Endothelial cell of umbilical vein (primary cell): ENCODE results near the gene CCNY. TPM values are rescaled to one million over a fixed set of nuclear protein-coding genes. Genes with fewer than 3 reads are reported as not detected.

Experiments used
- BruUV-seq: library from RNA; stranded (reverse); fragments of 400-500 nt; replicated peaks from 2 replicates; lab custom pipeline; 2021; lab: Mats Ljungman, UMichigan
- CTCF ChIA-PET: fragments of 300-600, 350-600 bp; sonication (Branson Sonifier 250); formaldehyde crosslinking; loops from one replicate; lab custom pipeline; 2021; ENCODE audit warnings: antibody characterized with exemption, inconsistent platforms; lab: Charles Lee
- POLR2A ChIA-PET: fragments of 300-600, 350-600 bp; sonication (Branson Sonifier 250); formaldehyde crosslinking; loops from one replicate; lab custom pipeline; 2021; ENCODE audit warnings: antibody characterized with exemption, inconsistent platforms; lab: Charles Lee
- DNase-seq: peaks from one replicate; pipeline ENCODE4 v3.0.0-alpha.2; 2011; ENCODE audit warnings: low read depth, low spot score
- FAIRE-seq: peaks from 2 replicates; lab custom pipeline; 2011; peaks lifted over from hg19 to GRCh38; lab: Jason Lieb, UNC
- H2AFZ ChIP-seq: 2 replicates; pipeline ENCODE4 v1.6.0; 2012; ENCODE audit warnings: low read depth, low read length, control low read depth, inconsistent platforms
- H3K27ac ChIP-seq: 2 replicates; pipeline ENCODE4 v1.5.1; 2011; ENCODE audit warnings: low read depth, mild to moderate bottlenecking, control low read depth, low read length, moderate library complexity; ENCODE audit not compliant: insufficient read depth
- H3K27me3 ChIP-seq, 2 experiments: 2 replicates each; pipeline versions ENCODE4 v1.6.0 to v1.6.1; 2011; ENCODE audit warnings: low read length in 2 of 2, mixed read lengths in 1 of 2; ENCODE audit not compliant: control insufficient read depth in 2 of 2, insufficient read depth in 2 of 2
- H3K36me3 ChIP-seq, 2 experiments: 2 replicates in 1 of 2; 3 replicates in 1 of 2; pipeline ENCODE4 v1.5.1; 2011; ENCODE audit warnings: low read length in 2 of 2, mild to moderate bottlenecking in 1 of 2, moderate library complexity in 1 of 2; ENCODE audit not compliant: control insufficient read depth in 2 of 2, insufficient read depth in 2 of 2; ENCODE audit errors: extremely low read depth in 1 of 2
- H3K4me1 ChIP-seq: 3 replicates; pipeline ENCODE4 v1.5.1; 2011; ENCODE audit warnings: mild to moderate bottlenecking, low read length; ENCODE audit not compliant: control insufficient read depth, insufficient read depth; ENCODE audit errors: extremely low read depth
- H3K4me2 ChIP-seq: 2 replicates; pipeline ENCODE4 v1.6.1; 2011; ENCODE audit warnings: low read length, control low read depth, mixed read lengths; ENCODE audit not compliant: insufficient read depth
- H3K4me3 ChIP-seq, 3 experiments: fragments of 200-600 bp in 1 of 3; sonication (generic), shearing (Covaris generic) in 1 of 3; replicated peaks in 1 of 3; 2 replicates each; pipeline ENCODE4 v1.5.1; 2011 to 2016; ENCODE audit warnings: control low read depth in 3 of 3, low read length in 3 of 3, mild to moderate bottlenecking in 2 of 3, inconsistent platforms in 1 of 3, low read depth in 1 of 3, moderate library complexity in 1 of 3; ENCODE audit not compliant: insufficient read depth in 1 of 3
- H3K79me2 ChIP-seq: 2 replicates; pipeline ENCODE4 v1.6.0; 2012; ENCODE audit warnings: low read length, inconsistent platforms; ENCODE audit not compliant: control insufficient read depth, insufficient read depth
- H3K9ac ChIP-seq: replicated peaks from 2 replicates; pipeline ENCODE3; 2011; ENCODE audit warnings: low read length, control low read depth; ENCODE audit not compliant: insufficient read depth; ENCODE audit errors: extremely low read depth
- H3K9me1 ChIP-seq: replicated peaks from 3 replicates; pipeline ENCODE4 v1.6.0; 2011; ENCODE audit warnings: mild to moderate bottlenecking, low read length; ENCODE audit not compliant: control insufficient read depth, insufficient read depth; ENCODE audit errors: extremely low read depth
- H3K9me3 ChIP-seq: replicated peaks from 2 replicates; pipeline ENCODE4 v1.5.1; 2012; ENCODE audit warnings: low read length, inconsistent platforms; ENCODE audit not compliant: control insufficient read depth, insufficient read depth
- H4K20me1 ChIP-seq: replicated peaks from 2 replicates; pipeline ENCODE3; 2011; ENCODE audit warnings: mild to moderate bottlenecking, low read length; ENCODE audit not compliant: control insufficient read depth, insufficient read depth; ENCODE audit errors: extremely low read depth
- EZH2 ChIP-seq: IDR thresholded peaks from 2 replicates; pipeline ENCODE4 v1.6.1; 2012; ENCODE audit warnings: borderline replicate concordance, low read depth, mild to moderate bottlenecking, moderate library complexity, low read length, inconsistent platforms; ENCODE audit not compliant: severe bottlenecking
- FOS ChIP-seq: IDR thresholded peaks from 2 replicates; pipeline ENCODE4 v1.6.1; 2011; ENCODE audit warnings: mild to moderate bottlenecking, low read length, moderate library complexity, borderline replicate concordance; ENCODE audit not compliant: insufficient read depth
- GATA2 ChIP-seq: IDR thresholded peaks from 2 replicates; pipeline ENCODE4 v1.7.0; 2011; ENCODE audit warnings: low read depth, mild to moderate bottlenecking, moderate library complexity, mixed read lengths, low read length; ENCODE audit not compliant: insufficient read length, insufficient read depth
- JUN ChIP-seq: IDR thresholded peaks from 2 replicates; pipeline ENCODE4 v1.6.1; 2011; ENCODE audit warnings: borderline replicate concordance, low read depth; ENCODE audit not compliant: insufficient read length, insufficient read depth
- MYC ChIP-seq: IDR thresholded peaks from one replicate; pipeline ENCODE4 v1.6.1; 2011; ENCODE audit warnings: mild to moderate bottlenecking, low read depth, low read length
- POLR2A ChIP-seq: IDR thresholded peaks from 2 replicates; pipeline ENCODE4 v1.6.1; 2012; ENCODE audit warnings: low read depth, mild to moderate bottlenecking, control low read depth, low read length
- POLR2AphosphoS5 ChIP-seq: IDR thresholded peaks from 2 replicates; pipeline ENCODE4 v1.6.1; 2012; ENCODE audit warnings: low read depth, mild to moderate bottlenecking, control low read depth, low read length, moderate library complexity; ENCODE audit not compliant: insufficient read depth
- dilution Hi-C: fragments of 300-500 bp; cut with MboI; formaldehyde crosslinking; loops from one replicate; pipeline ENCODE4 v1.15.0; 2019; ENCODE audit warnings: low sequenced_read_pairs; ENCODE audit not compliant: extremely low pct_ligation_motif_present
- intact Hi-C: fragments of 100-400 bp; cut with micrococcal nuclease; formaldehyde crosslinking; loops from one replicate; pipeline ENCODE4 v1.10.0; 2022
- polyA plus RNA-seq, 4 experiments: library from polyadenylated mRNA; depleted of rRNA in 3 of 4; stranded (reverse) in 3 of 4; unstranded in 1 of 4; fragments of >200 nt; gene quantifications; 2 replicates each; pipeline versions ENCODE4 v1.2.1 to v1.2.3, GENCODE V29; 2011 to 2012; ENCODE audit warnings: missing spikeins in 1 of 4
- total RNA-seq: library from RNA; stranded (reverse); gene quantifications from 2 replicates; pipeline ENCODE4 v1.2.3, GENCODE V29; 2021
- TF ChIP-seq, protein P1 (sequence below): IDR thresholded peaks from 2 replicates; pipeline ENCODE4 v1.6.1; 2011; ENCODE audit not compliant: insufficient read depth, insufficient read length
- TF ChIP-seq, protein P2 (sequence below), 2 donors: IDR thresholded peaks; 1 replicate in 1 of 2; 2 replicates in 1 of 2; pipeline ENCODE4 v1.5.1; 2011; ENCODE audit warnings: low read length in 2 of 2, mild to moderate bottlenecking in 2 of 2, moderate library complexity in 2 of 2, control low read depth in 1 of 2, inconsistent platforms in 1 of 2, low read depth in 1 of 2; ENCODE audit not compliant: insufficient read depth in 1 of 2; ENCODE audit errors: extremely low read depth in 1 of 2

CCNY gene
- total and polyA plus RNA-seq, 2 donors (not counting 3 experiments of a cell fraction or from before 2014, with no cell fraction given): 61.5 to 107 TPM

DNA sequence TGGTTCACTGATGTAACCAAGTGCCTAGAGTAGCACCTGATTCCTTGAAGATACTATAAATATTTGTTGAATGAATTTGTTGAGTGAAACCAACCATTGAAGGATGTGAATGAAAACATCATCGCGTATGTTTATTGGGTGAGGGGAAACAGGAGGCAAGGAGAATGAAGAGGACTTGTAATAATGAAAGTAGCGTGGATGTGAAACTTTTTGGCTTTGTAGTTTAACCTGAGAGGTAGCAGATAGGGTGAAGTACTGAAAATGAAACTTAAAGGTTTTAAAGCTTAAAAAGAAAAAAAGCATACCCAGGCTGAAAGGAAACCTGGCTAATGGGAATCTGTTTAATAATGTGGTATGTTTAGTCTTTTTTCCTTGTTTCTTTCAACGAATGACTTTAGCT lies 5.2 kb downstream of the CCNY start:
- Histone ChIP-seq H3K79me2 (peaks cover 95% of the 10 kb centered on the region), H3K4me2 (no peak overlapping the region), H3K4me3 (no peak overlapping the region), H4K20me1 (peaks cover 37% of the 10 kb centered on the region), H2AFZ (no peak overlapping the region), H3K9ac (no peak overlapping the region), H3K9me3 (no peaks in the 10 kb centered on the region), H3K27ac (no peak overlapping the region), H3K4me1 (peaks cover 24% of the 10 kb centered on the region), H3K27me3 (no peaks in the 10 kb centered on the region), H3K9me1 (no peaks in the 10 kb centered on the region), H3K36me3 (no peaks in the 10 kb centered on the region)
- FAIRE-seq (no peak), DNase-seq (no peak)
- POLR2A ChIA-PET: no interaction called here
- CTCF ChIA-PET: interaction anchor here (0.9 to 1.6 kb wide), 2 partner anchors 38 to 222 kb away, joined by 3 read pairs; no protein-coding TSS in a partner anchor
- BruUV-seq: no TSS peak
- TF ChIP-seq POLR2AphosphoS5 (no peak), MYC (no peak), EZH2 (no peak), POLR2A (no peak), GATA2 (no peak), FOS (no peak), JUN (no peak)
- TF ChIP-seq, protein P1, sequence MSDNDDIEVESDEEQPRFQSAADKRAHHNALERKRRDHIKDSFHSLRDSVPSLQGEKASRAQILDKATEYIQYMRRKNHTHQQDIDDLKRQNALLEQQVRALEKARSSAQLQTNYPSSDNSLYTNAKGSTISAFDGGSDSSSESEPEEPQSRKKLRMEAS: no peak
- TF ChIP-seq, protein P2, sequence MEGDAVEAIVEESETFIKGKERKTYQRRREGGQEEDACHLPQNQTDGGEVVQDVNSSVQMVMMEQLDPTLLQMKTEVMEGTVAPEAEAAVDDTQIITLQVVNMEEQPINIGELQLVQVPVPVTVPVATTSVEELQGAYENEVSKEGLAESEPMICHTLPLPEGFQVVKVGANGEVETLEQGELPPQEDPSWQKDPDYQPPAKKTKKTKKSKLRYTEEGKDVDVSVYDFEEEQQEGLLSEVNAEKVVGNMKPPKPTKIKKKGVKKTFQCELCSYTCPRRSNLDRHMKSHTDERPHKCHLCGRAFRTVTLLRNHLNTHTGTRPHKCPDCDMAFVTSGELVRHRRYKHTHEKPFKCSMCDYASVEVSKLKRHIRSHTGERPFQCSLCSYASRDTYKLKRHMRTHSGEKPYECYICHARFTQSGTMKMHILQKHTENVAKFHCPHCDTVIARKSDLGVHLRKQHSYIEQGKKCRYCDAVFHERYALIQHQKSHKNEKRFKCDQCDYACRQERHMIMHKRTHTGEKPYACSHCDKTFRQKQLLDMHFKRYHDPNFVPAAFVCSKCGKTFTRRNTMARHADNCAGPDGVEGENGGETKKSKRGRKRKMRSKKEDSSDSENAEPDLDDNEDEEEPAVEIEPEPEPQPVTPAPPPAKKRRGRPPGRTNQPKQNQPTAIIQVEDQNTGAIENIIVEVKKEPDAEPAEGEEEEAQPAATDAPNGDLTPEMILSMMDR (IDR thresholded peaks at IDR 0.05; ENCODE audit: extremely low read depth in 1 of 2, insufficient read depth in 1 of 2, low read depth in 1 of 2, low read length in 2 of 2): no peak
- dilution Hi-C loops: no loop called here
- intact Hi-C loops: no loop called here
